NCI-H1417 treated with DMSO at 0.1 percent for 48 hours (cell line): ENCODE data around the gene RNF144B.
"Not testable (repeated sequence)": the region's sequence is repeated elsewhere in the genome, so short reads cannot be mapped to it uniquely, and the experiment has no call there.

Source experiments
- DNase-seq: peaks from one replicate; lab custom pipeline; 2025; lab: John Stamatoyannopoulos, UW

RNF144B gene

DNA sequence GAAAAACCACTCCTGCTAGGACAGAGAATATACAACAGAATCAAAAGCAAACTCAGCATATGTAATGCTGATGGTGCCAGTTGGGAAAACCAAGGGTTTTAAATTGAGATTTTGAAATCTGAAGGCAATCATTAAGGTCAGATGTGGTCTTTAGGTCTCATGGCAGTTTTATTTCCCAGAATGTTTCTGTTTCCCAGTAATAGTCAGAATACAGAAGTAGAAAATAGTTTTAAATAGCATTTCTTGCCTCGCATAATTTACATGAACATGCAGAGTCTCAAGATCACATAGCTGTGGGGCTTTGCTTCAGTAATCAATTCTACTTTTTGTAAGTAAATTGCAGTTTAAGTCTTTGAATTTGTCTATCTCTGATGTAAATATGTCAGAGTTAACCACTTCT, 58.1 kb downstream of the RNF144B start:
- no peak for DNase-seq

DNA sequence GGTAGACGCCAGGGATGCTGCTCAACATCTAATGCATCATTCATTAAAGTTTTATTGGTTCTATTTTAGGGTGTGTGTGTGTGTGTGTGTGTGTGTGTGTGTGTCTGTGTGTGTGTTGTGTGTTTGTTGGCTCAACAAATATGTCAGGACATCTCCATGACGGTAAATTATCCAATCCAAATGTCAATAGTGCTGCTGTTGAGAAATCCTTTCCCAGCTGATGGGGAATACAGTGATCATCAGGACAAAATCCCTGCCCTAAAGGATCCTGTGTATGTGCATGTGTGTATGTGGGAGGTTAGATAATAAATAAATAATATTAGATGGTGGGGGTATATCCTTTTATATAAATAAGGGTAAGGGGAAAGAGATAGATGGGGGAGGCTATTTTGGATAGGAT, 59.6 kb downstream of the RNF144B start:
- DNase-seq = no peak

DNA sequence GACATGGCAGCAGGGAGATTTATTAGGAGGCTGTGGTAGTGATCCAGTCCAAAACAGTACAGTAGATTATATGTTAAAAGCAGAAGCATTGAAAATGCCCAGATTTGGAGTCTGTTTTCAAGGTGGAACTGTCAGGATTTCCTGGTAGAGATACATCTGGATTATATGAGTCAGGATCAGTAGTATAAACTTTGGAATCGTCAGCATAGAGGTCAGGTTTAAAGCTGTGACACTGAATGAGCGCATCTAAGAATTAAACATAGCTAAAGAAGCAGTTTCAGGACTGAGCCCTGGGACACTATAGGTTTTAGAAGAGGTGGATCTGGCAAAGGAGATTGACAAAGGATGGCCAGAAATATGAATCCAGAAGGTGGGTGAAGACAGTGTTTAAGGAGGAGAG, 60.4 kb downstream of the RNF144B start:
- DNase-seq = no peak

DNA sequence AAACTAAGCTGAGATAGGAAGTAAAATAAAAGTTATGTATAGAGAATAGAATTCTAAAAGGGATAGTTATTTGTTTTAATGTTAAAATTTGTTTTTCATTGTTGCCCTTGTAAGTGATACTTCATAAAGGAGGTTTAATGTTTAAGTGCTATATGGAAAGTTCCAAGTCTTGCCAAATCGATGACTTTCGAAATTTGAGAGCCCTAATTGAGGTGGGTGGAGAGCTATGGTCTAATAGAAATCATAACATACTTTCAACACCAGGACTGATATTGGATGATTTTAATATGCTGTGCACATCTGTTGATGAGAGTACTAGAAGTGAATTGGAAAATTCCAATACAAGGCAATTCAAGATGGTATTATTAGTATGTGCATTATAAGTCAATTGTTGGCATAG, 64.6 kb downstream of the RNF144B start:
- DNase-seq = no peak

DNA sequence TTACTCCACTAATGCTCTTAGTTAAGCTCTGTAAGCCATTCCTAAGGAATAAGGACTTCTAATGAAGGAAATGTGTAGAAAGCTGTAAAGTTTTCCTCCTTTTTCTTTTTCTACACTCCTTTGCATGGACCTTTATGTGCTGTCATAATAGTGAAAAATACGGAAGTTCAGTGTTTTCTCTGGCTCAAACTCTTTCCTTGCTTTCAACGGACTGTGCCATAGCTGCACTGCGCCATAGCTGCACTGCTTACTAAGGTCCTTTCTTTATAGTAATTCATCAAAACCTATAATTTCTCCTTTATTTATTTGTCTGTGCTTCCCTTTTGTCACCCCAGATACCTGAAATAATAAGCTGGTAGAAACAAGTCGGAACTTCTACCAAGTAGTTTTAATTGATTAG, 67.3 kb downstream of the RNF144B start:
- no peak for DNase-seq

DNA sequence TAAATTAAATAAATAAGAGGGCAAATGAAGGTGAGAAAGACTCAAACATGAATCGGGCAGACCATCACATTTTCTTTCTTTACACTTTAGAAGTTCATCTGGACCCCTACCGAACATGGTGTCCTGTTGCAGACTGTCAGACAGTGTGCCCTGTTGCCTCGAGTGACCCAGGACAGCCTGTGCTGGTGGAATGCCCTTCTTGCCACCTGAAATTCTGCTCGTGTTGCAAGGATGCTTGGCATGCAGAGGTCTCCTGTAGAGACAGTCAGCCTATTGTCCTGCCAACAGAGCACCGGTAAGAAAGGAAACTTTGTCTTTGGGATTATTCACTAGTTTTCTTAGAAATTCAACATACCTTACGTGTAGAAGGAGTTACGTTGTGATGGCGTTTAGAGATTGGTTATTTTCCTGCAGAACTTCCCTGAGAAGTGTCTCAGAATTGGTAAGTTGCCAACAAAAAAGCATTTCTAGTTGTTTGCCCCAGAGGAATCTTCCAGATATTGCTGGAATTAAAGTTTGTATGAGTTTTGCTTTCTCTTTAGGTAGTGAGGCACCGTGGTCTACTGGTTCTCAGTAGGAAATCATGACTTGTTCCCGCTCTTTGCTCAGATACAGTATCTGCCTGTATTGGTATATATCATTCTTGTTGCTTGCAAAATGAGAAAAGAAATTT, 70.1 kb downstream of the RNF144B start:
- no peak for DNase-seq

DNA sequence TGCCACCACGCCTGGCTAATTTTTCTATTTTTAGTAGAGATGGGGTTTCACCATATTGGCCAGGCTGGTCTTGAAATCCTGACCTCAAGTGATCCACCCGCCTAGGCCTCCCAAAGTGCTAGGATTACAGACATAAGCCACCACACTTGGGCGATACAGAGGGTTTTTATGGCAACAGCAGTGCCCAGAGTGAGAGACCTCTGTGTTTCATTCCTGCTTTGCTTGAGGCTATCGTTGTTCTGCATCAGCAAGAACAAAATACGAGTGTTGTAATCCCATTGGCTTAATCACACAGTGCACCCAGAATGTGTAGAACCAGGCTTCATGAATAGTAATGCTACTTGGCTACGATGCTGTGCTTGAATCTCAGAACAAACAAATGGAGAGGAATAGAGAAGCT, 70.9 kb downstream of the RNF144B start:
- DNase-seq = not testable (repeated sequence)

DNA sequence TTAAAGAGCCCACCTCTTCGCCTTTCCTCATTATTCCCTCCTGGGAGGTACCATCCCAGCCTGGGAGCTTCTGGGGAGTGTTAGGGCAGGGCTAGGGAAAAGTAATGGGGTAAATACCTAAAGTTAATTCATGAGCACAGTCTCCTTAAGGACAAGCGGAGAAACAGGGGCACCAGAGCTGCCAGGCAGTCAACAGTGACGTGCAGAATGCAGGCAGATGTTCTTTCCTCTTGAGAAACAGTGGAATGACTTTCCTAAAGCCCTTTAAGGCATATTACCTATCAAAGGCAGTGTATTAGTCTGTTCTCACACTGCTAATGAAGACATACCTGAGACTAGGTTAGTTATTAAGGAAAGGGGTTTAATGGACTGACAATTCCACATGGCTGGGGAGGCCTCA, 76.3 kb downstream of the RNF144B start:
- DNase-seq = no peak

DNA sequence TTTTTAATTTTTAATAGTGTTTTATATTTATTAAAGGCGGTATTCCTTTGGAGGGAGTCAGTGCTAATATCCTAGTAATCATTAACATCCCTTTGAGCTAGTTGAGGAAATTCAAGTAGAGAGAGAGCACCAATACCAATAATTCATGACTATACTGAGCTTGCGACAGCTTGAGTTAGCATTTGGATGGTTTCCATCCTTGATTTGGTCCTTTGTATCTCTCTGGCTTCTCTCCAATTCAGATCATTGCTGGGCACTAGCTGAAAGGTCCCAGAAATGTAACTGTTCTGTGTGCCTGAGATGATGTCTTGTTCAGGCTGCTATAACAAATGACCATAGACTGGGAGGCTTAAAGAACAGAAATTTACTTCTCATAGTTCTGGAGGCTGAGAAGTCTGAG, 77.0 kb downstream of the RNF144B start:
- DNase-seq = no peak

DNA sequence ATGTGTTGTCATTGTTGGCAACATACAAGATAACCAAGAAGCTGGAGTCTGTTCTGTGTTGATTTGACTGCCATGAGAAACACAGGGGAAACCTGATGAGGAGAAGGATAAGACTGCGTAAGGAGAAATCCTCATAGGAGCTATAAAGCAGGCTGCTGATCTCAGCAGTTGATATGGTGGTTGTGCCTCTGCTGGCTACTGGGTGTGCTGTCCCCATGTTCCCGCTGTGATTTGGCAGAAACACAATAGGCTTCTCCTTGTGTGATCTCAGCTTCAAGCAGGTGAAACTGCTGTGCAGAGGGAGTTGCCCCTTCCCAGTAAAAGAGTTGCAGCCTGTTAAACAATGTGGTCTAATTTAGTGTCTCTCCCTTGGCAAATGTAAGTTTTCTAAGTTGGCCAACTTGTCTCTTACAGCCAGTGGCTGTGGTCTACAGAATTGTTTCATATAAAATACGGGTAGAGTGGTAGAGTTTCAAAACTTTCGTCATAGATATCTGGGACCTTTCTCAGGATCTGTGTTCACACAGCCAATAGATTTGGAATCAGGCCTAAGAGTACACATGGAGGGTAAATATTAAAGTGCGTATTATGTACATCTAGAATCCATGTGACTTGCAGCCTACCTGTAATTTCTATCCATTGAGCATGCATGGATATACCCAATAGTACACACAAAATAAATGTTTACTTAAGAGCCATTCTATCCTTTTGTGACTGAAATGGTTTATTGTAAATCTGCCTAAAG, 78.4 kb downstream of the RNF144B start:
- DNase-seq = no peak

DNA sequence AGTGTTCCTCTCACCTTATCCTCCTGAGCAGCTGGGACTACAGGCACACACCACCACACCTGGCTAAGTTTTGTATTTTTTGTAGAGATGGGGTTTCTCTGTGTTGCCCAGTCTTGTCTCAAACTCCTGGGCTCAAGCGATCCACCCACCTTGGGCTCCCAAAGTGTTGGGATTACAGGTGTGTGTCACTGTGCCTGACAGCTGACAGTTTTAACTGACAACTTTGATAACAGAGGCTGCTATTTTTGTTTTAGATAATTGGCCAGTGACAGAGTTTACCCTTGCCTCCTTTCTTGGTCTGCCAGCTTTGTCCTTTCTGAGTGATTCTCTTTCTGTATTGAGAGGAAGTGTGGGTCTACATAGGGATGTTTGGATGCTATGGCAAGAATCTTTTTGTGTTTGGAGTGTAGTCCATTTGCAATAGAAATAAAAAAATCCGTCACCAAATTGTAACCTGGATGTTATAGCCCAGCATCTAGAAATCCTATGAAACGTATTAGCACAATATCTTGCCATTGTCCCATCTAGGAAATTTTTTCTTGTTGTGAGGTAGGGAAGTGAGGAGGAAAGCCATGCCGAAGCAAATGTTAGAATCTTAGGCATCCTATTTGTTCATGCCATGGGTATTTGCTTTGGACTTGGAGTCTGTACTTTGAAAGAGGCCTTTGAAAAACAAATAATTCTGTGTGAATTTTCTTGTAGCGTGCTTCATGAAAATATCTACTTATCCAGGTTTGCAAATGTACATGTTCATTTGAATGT, 80.8 kb downstream of the RNF144B start:
- DNase-seq = no peak

DNA sequence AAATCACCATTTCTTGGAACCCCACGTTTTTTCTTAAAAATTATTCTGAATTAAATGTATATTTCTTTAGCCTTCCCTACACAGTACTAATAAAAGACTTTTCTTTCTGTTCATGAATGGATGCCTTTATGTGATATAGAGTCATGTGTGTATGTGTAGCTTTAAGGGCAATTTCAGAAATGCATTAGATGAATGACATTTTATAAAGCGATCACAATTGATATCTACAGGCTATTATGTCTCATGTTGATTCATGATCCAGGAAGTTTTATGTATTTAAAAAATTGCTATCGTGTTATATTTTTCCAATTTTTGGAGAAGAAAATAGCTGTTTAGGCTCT, 81.3 kb downstream of the RNF144B start:
- no peak for DNase-seq

DNA sequence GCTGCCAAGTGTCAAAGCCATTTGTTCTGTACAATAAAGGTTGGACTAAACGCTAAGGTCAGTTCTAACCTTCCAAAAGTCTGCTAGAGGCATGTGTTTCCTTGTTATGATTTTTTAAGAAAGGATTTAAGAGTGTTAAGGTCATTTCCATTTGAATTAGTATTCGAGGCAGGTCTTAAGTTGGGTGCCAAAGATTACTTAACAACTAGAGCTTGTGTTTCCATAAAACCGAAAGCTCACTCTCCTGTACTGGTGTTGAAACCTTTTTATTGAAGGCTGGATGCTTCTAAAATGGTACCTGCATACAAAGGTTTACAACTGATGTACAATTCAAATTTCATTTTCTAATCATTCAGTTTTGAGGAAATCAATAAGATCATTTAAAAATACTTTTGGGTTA, 82.4 kb downstream of the RNF144B start:
- no peak for DNase-seq

DNA sequence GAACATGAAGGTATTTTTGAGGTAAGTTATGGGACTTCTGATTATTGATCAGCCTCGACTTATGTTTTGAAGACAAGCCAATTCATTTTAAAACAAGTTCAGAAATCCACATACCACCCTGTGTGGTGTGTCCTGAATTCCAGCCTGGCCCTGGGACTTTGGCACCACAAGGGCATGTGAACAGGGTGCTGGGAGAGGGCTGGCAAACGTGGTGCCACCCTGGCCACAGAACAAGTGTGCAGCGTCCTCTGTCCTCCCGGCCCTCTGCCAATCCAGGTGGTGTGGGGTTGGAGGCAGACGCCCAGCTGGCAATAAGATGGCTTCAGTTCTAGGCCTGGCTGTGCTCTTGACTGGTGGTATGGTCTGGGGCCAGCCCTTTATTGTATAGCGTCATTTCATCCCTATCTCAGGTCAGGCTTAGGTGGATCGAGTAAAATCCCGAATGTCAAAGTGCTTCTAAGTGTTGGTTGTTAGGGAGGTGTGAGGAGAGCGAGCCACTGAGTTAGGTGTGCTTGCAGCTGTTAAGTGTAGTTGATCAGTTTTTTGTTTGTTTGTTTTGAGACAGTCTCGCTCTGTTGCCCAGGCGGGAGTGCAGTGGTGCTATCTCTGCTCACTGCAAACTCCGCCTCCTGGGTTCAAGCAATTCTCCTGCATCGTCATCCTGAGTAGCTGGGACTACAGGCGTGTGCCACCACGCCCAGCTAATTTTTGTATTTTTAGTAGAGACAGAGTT, 84.2 kb downstream of the RNF144B start:
- DNase-seq = no peak

DNA sequence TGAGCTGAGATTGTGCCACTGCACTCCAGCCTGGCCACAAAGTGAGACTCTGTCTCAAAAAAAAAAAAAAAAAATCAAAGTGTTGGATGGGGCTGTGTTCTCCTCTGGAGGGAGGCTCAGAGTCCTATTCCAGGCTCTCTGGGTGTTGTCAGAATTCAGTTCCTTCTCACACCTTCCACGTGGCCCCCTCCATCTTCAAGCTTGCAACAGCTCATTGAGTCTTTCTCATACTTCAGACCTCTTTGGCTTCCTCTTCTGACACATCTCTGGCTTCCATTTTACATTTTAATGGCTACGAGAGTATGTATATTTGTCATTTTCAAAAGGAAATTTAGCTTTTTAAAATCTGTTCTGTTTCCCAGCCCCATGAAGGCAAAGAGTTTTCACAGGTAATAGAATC, 85.8 kb downstream of the RNF144B start:
- DNase-seq = no peak

DNA sequence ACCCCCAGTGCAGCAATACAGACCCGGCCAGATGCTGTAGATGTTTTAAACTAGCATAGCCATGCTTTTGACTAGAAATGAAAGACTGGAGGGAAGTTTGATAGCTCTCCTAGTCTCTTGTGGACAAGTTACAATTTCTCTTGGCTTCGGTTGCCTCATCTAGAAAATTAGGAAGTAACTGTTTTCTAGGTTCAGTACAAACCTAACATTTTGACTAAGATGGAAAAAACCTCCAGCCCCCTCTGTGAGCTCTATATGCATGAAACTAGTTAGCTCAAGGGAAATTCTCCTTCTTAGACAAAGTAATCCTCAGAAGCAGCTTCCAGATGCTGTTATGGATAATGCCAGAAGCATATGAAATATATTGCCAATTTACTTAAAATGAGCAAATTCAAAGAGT, 86.6 kb downstream of the RNF144B start:
- DNase-seq = no peak

DNA sequence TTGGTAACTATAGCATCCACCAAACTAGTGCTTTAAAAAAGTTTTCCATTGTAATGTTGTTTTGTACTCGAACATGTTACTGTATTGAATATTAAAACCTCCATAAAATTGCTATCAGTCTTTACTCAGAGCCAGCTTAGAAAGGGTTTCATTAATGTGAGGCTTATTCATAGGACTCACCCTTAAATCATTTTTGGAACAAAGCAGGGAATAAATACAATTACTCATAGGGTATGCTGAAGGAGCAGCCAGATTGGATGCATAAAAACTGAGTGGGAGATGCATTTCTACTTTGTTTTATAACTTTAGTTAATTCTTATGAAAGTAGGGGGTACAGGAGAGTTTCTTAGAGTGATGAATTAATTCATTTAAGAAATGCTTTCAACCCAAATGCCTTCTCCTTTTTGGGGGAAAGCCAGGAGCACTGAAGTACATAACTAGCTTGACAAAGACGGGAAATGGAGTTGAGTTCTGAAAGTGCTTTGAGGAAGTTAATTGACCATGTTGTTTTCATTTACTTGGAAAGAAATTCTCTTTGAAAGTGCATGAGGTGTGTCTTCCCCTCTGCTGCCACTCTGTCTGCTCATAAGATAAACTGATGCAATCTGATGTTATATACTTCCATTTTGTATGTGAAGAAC, 90.3 kb downstream of the RNF144B start:
- no peak for DNase-seq

DNA sequence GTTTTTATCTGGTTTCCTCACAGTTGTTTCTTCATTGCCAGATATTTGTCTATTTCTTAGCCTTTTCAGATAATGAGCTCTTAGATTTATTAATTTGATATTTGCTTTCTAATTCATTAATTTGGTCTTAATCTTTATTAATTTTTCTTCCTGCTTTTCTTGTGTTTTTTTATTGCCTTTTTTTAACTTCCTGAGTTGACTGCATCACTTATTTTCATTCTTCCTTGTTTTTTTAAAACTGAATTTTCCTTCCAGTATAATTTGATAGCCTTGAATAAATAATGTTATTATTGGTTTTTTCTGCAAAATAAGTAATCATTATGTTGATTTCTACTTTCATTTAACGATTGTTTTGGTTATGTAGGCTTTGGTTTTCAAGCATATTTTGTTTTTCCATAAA, 91.5 kb downstream of the RNF144B start:
- no peak for DNase-seq

DNA sequence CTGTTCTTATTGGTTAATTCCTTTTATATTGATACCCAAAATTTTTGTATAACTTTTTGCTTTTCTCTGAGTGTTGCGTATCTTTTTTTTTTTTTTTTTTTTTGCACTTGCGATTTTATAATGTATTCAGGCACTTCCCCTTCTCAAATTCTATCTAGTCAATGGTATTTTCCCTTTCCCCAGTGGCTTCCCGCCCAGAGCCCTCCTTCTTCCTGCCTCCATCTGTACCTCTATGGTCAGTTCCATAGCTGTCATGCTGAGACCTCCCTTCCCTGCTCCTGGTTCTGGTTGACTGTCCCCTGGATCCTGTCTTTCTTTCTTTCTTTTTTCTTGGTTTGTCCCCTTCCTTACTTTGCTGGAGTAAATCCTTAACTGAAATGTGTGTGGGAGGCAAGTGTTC, 94.7 kb downstream of the RNF144B start:
- DNase-seq = no peak

DNA sequence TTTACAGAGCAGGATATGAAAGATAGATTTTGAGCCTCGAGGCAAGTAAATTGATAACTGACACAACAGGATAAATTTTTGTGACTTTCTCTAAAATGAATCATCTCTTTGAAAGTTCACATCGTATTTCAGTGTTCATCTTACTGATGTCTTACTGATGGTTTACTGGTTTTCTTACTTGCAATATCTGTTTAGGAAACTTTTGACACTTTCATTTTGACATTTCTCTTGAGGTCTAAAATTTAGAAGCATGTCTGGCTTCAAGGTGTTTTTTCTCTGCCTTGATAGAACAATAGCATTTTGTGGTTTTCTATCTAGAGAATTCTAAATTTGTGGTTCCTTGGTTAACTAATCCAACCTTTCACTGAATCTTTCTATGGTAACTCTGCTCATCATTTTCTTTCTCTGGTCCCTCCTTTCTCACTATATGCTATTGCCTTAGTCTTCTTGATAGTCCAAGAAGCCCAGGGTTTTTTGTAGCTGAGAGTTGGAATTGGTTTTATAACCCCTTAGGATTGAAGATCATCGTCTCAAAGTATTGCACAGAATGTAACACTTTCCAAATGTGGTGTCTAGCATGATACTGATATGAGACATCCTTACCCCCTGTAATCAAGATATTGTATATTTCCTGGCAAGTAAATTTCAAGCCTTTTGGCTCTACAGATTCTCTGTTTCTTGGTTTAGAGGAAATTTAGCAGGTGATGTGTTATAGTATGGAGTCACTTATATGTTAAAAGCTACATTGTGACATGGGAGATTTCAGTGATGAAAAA, 98.7 kb downstream of the RNF144B start:
- DNase-seq = no peak

DNA sequence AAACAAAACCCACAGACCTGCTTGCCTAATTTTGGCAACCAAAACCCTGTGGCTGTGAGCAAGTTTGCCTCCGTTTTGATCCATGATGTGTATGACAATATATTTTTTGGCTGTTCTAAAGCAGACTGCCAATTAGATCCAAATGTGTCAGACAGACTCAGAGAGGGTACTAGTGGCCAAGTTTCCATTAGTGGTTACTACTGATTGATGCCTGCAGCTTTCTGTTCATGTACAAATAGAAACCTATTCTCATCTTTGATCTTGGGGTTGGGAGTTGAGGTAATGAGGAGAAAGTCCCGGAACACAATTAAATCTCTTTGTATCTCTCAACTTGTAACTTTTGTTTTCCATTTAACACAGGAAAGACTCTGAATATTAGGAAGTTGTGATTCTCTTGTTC, 100.9 kb downstream of the RNF144B start:
- no peak for DNase-seq
